Mesendoderm (in vitro differentiated cells): ENCODE data around the gene PERCC1.

Experiments
- DNase-seq: peaks from one replicate; pipeline ENCODE4 v3.0.0; 2013
- H2AK5ac ChIP-seq: 2 replicates; pipeline ENCODE4 v1.6.1; 2013; ENCODE audit warnings: low read length, inconsistent platforms
- H2BK120ac ChIP-seq: 2 replicates; pipeline ENCODE4 v1.6.1; 2013; ENCODE audit warnings: low read depth, mild to moderate bottlenecking, low read length, moderate library complexity, mixed read lengths
- H2BK15ac ChIP-seq: replicated peaks from 2 replicates; pipeline ENCODE4 v1.6.1; 2013; ENCODE audit warnings: low read depth, mild to moderate bottlenecking, moderate library complexity
- H2BK5ac ChIP-seq: 2 replicates; pipeline ENCODE4 v1.6.1; 2013; ENCODE audit warnings: low read length, inconsistent platforms
- H3K18ac ChIP-seq: 2 replicates; pipeline ENCODE4 v1.6.1; 2013; ENCODE audit warnings: mild to moderate bottlenecking, low read length, mixed read lengths
- H3K23ac ChIP-seq: one replicate; pipeline ENCODE4 v1.6.1; 2013; ENCODE audit warnings: low read length
- H3K27ac ChIP-seq: 2 replicates; pipeline ENCODE4 v1.5.1; 2013; ENCODE audit warnings: low read depth, mild to moderate bottlenecking, inconsistent platforms, low read length, moderate library complexity
- H3K27me3 ChIP-seq: 2 replicates; pipeline ENCODE4 v1.6.1; 2013; ENCODE audit warnings: low read length, control low read depth, mild to moderate bottlenecking, inconsistent platforms; ENCODE audit not compliant: insufficient read depth, poor library complexity
- H3K36me3 ChIP-seq: 2 replicates; pipeline ENCODE4 v1.6.1; 2013; ENCODE audit warnings: low read length, inconsistent platforms; ENCODE audit not compliant: control insufficient read depth, insufficient read depth
- H3K4ac ChIP-seq: one replicate; pipeline ENCODE4 v1.6.1; 2013; ENCODE audit warnings: low read depth, mild to moderate bottlenecking, low read length, moderate library complexity
- H3K4me1 ChIP-seq: 2 replicates; pipeline ENCODE4 v1.6.1; 2013; ENCODE audit warnings: low read depth, low read length, inconsistent platforms; ENCODE audit not compliant: control insufficient read depth
- H3K4me2 ChIP-seq: 2 replicates; pipeline ENCODE4 v1.6.1; 2013; ENCODE audit warnings: low read length
- H3K4me3 ChIP-seq: 2 replicates; pipeline ENCODE4 v1.5.1; 2013; ENCODE audit warnings: mild to moderate bottlenecking, low read length
- H3K56ac ChIP-seq: one replicate; pipeline ENCODE4 v1.6.1; 2013; ENCODE audit warnings: low read length
- H3K79me1 ChIP-seq: 2 replicates; pipeline ENCODE4 v1.6.1; 2013; ENCODE audit warnings: low read length, inconsistent platforms
- H3K79me2 ChIP-seq: 2 replicates; pipeline ENCODE4 v1.6.1; 2013; ENCODE audit warnings: mild to moderate bottlenecking, low read length; ENCODE audit not compliant: control insufficient read depth, insufficient read depth
- H3K9ac ChIP-seq: 2 replicates; pipeline ENCODE4 v1.6.1; 2013; ENCODE audit warnings: low read length, inconsistent platforms
- H4K5ac ChIP-seq: one replicate; pipeline ENCODE4 v1.6.1; 2013; ENCODE audit warnings: low read length
- H4K8ac ChIP-seq: one replicate; pipeline ENCODE4 v1.6.1; 2013; ENCODE audit warnings: low read depth, mild to moderate bottlenecking, control low read depth, low read length, moderate library complexity
- WGBS: extraction: QIAGEN DNeasy Blood & Tissue Kit; methylation state at CpG from one replicate; pipeline ENCODE4 v1.1.7; 2013; ENCODE audit warnings: low lambda C conversion rate, missing lambda C conversion rate; ENCODE audit not compliant: insufficient coverage; ENCODE audit errors: extremely low coverage; 5-methylcytosine and 5-hydroxymethylcytosine counted together

Gene PERCC1

DNA sequence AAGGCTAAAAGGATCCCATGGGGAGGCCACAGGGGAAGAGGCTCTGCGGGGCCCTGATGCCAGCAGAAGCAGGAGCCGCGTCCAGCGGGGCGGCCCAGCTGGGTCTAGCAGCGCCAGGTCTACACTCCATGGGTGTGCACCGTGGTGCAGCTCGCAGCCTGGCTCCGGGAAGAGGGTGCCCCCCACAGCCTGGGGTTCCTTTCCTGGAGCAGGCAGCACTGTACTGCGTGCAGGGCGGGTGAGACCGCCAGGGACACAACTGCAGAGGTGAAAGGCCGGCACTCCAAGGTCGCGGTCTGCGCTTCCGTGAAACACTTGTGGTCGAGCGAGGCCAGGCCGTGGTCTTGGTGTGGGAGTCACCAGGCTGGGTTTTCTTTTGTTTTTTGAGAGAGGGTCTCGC lies 20.0 kb downstream of the PERCC1 start:
- Histone ChIP-seq H3K36me3 (peaks cover 3% of the 10 kb centered on the region), H3K4me1 (no peaks in the 10 kb centered on the region), H4K8ac (no peak overlapping the region), H3K23ac (no peak overlapping the region), H2AK5ac (no peak overlapping the region), H2BK5ac (no peak overlapping the region), H3K27me3 (no peaks in the 10 kb centered on the region), H3K4me2 (no peak overlapping the region), H2BK15ac (no peak overlapping the region), H3K79me2 (no peaks in the 10 kb centered on the region), H4K5ac (no peak overlapping the region), H2BK120ac (no peak overlapping the region), H3K18ac (no peak overlapping the region), H3K79me1 (no peaks in the 10 kb centered on the region), H3K56ac (no peak overlapping the region), H3K27ac (no peak overlapping the region), H3K4ac (no peak overlapping the region), H3K4me3 (no peak overlapping the region), H3K9ac (no peak overlapping the region)
- WGBS, result no CpG with 5 or more reads among the region's 21 CpGs
- DNase-seq, result no peak

DNA sequence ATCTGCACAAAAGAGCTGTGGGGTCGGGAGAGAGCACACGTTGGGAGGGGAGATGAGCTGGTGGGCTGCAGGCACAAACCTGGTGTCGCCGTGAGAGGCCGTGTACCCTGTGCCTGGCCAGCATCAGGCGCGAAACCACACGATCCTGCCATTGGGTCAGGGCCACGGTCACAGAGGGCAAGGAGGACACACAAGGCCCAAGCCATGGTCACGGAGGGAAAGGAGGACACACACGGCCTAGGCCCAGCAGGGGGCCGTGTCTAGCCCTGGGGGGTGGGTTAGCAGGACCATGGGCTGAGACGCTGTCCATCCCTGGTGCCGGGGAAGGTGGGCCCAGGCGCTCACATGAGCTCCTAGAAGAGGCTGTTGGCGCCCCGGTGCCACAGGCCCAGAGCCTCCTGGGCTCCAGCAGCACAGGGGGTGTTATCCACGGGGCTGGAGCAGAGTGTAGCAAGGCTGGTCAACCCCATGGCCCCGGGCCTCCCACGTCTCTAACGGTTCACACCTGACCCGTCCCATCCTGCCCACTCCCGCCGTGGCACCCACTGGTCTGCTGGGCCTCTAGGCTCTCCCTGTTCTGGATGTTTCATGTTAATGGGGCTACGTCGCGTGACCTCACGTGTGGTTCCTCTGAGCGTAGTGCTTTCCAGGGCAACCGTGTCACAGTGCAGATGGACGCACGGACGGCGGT lies 21.0 kb downstream of the PERCC1 start:
- Histone ChIP-seq H3K9ac (no peak overlapping the region), H2BK15ac (no peak overlapping the region), H3K4me1 (no peaks in the 10 kb centered on the region), H3K4me3 (no peak overlapping the region), H3K27ac (no peak overlapping the region), H3K27me3 (no peaks in the 10 kb centered on the region), H3K79me1 (no peaks in the 10 kb centered on the region), H2BK5ac (no peak overlapping the region), H3K23ac (no peak overlapping the region), H3K79me2 (no peaks in the 10 kb centered on the region), H3K4ac (no peak overlapping the region), H3K18ac (no peak overlapping the region), H2BK120ac (no peak overlapping the region), H3K56ac (no peak overlapping the region), H4K5ac (no peak overlapping the region), H3K36me3 (peaks cover 3% of the 10 kb centered on the region), H2AK5ac (no peak overlapping the region), H3K4me2 (no peak overlapping the region), H4K8ac (no peak overlapping the region)
- DNase-seq, result no peak
- WGBS, result no CpG with 5 or more reads among the region's 34 CpGs

DNA sequence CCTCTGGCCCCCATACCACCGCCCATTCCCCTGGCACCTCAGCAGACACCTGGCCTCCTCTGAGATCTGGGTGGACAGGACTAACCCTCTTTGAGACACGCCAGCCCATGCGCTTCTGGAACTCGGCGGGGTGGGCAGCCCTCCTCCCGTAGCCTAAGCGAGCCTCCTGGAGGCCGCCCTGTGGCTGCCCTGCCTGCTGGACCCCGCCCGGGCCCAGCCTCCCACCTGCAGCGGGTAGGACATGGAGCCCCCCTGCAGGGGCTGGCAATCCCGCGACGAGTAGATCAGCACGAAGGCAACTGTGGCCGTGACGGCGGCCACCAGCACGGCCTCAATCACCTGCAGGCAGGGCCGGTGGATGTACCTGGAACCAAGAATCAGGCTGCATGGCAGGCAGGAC lies 21.7 kb downstream of the PERCC1 start:
- H3K56ac ChIP-seq, result no peak overlapping the region
- no peak overlapping the region for H3K4me2 ChIP-seq
- no peak overlapping the region for H2BK15ac ChIP-seq
- no peak overlapping the region for H4K8ac ChIP-seq
- H2BK5ac ChIP-seq, result no peak overlapping the region
- H3K4ac ChIP-seq, result no peak overlapping the region
- no peaks in the 10 kb centered on the region for H3K79me2 ChIP-seq
- H3K4me1 ChIP-seq, result no peaks in the 10 kb centered on the region
- H3K27me3 ChIP-seq, result no peaks in the 10 kb centered on the region
- no peak overlapping the region for H3K23ac ChIP-seq
- no peak overlapping the region for H3K18ac ChIP-seq
- H3K4me3 ChIP-seq, result no peak overlapping the region
- no peak overlapping the region for H2BK120ac ChIP-seq
- no peak for DNase-seq
- WGBS, result no CpG with 5 or more reads among the region's 20 CpGs
- H3K27ac ChIP-seq, result no peak overlapping the region
- no peak overlapping the region for H4K5ac ChIP-seq
- H2AK5ac ChIP-seq, result no peak overlapping the region
- H3K36me3 ChIP-seq, result peaks cover 3% of the 10 kb centered on the region
- H3K9ac ChIP-seq, result no peak overlapping the region
- no peaks in the 10 kb centered on the region for H3K79me1 ChIP-seq

DNA sequence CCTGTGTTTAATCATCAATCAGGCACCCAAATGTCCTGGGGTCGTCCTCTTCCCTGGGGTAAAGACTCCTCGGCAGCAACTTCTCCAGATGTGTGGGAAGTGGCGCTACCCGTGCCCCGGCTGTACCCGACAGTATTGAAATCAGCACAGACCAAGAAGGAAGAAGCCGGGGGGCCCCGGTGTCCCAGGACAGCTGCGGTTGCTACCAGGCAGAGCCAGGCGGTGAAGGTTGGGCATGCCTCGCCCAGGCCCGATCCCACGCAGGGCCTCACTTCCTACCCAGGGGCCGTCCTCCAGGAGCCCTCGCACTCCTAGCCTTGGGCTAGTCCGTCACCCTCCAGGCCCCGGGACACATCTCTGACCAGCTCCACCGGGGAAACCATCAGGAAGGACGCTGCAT lies 22.4 kb downstream of the PERCC1 start:
- H3K79me1 ChIP-seq, result no peaks in the 10 kb centered on the region
- no peak overlapping the region for H3K18ac ChIP-seq
- H3K27me3 ChIP-seq, result no peaks in the 10 kb centered on the region
- H3K4me1 ChIP-seq, result no peaks in the 10 kb centered on the region
- no peak overlapping the region for H3K4me2 ChIP-seq
- no peaks in the 10 kb centered on the region for H3K79me2 ChIP-seq
- DNase-seq, result no peak
- H2AK5ac ChIP-seq, result no peak overlapping the region
- peaks cover 3% of the 10 kb centered on the region for H3K36me3 ChIP-seq
- no CpG with 5 or more reads among the region's 19 CpGs for WGBS
- H2BK5ac ChIP-seq, result no peak overlapping the region
- no peak overlapping the region for H4K5ac ChIP-seq
- no peak overlapping the region for H3K9ac ChIP-seq
- no peak overlapping the region for H3K4ac ChIP-seq
- no peak overlapping the region for H3K23ac ChIP-seq
- no peak overlapping the region for H3K4me3 ChIP-seq
- H3K27ac ChIP-seq, result no peak overlapping the region
- H2BK120ac ChIP-seq, result no peak overlapping the region
- H2BK15ac ChIP-seq, result no peak overlapping the region
- H4K8ac ChIP-seq, result no peak overlapping the region
- no peak overlapping the region for H3K56ac ChIP-seq

DNA sequence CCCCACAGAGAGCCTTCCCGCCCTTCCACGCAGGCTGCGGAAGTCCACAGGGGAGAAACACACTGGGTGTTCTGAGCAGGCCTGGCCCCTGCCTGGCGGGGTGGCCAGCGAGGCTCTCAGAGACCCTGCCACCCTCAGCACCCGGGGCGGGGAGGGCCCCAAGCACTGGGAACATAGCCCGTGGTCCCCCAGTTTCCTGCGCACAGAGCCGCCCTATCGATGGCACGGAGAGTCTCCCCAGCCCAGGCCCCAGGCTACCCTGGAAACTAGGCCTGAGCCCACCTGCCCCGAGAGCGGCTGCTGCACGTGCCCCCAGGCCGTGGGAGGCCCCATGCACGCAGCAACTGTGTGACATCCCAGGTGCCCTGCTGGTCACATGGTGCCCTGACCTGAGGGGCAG lies 23.7 kb downstream of the PERCC1 start:
- peaks cover 3% of the 10 kb centered on the region for H3K36me3 ChIP-seq
- no CpG with 5 or more reads among the region's 17 CpGs for WGBS

More for the DNA sequence above, 23.7 kb downstream of the PERCC1 start:
- H2BK5ac ChIP-seq, result no peak overlapping the region
- no peak overlapping the region for H2AK5ac ChIP-seq
- DNase-seq, result no peak
- H2BK120ac ChIP-seq, result no peak overlapping the region
- no peak overlapping the region for H3K56ac ChIP-seq
- no peak overlapping the region for H3K27ac ChIP-seq
- H4K8ac ChIP-seq, result no peak overlapping the region
- H3K4me3 ChIP-seq, result no peak overlapping the region
- no peak overlapping the region for H3K9ac ChIP-seq
- no peak overlapping the region for H3K18ac ChIP-seq
- no peaks in the 10 kb centered on the region for H3K79me2 ChIP-seq
- no peaks in the 10 kb centered on the region for H3K4me1 ChIP-seq
- H3K79me1 ChIP-seq, result no peaks in the 10 kb centered on the region
- no peaks in the 10 kb centered on the region for H3K27me3 ChIP-seq
- no peak overlapping the region for H4K5ac ChIP-seq
- H3K23ac ChIP-seq, result no peak overlapping the region
- no peak overlapping the region for H2BK15ac ChIP-seq
- no peak overlapping the region for H3K4me2 ChIP-seq
- H3K4ac ChIP-seq, result no peak overlapping the region
